AG09309 (cell line): Measurements from ENCODE around the gene VANGL2.

Experiments
- DNase-seq: peaks from one replicate; pipeline ENCODE4 v3.0.0-alpha.2; 2010; ENCODE audit warnings: low read depth
- H3K4me3 ChIP-seq: 2 replicates; pipeline ENCODE4 v1.5.1; 2011; ENCODE audit warnings: mild to moderate bottlenecking, low read depth, low read length, moderate library complexity; ENCODE audit not compliant: control insufficient read depth
- CTCF ChIP-seq: IDR thresholded peaks from 2 replicates; pipeline ENCODE4 v1.5.1; 2011; ENCODE audit warnings: mild to moderate bottlenecking, low read depth, low read length, inconsistent platforms; ENCODE audit not compliant: insufficient read depth, control insufficient read depth; ENCODE audit errors: missing control alignments

Gene VANGL2

GRCh38 chr1:160465123-160465522, 64.8 kb downstream of the VANGL2 start:
- TF ChIP-seq CTCF = no peak
- no peak overlapping the region for H3K4me3 ChIP-seq
- no peak for DNase-seq

GRCh38 chr1:160466961-160467360, 66.6 kb downstream of the VANGL2 start:
- DNase-seq = no peak
- TF ChIP-seq CTCF = no peak
- H3K4me3 ChIP-seq = no peak overlapping the region

- no peak for TF ChIP-seq CTCF
- DNase-seq = no peak
- no peak overlapping the region for H3K4me3 ChIP-seq
Observed at GRCh38 chr1:160467576-160467975, 67.2 kb downstream of the VANGL2 start.

- no peak for TF ChIP-seq CTCF
- no peak overlapping the region for H3K4me3 ChIP-seq
- DNase-seq = no peak
Observed at GRCh38 chr1:160471253-160471652, 70.9 kb downstream of the VANGL2 start.

GRCh38 chr1:160472112-160472511, 71.7 kb downstream of the VANGL2 start:
- TF ChIP-seq CTCF = no peak
- no peak for DNase-seq
- H3K4me3 ChIP-seq = no peak overlapping the region

- DNase-seq = no peak
- H3K4me3 ChIP-seq = no peak overlapping the region
- no peak for TF ChIP-seq CTCF
Observed at GRCh38 chr1:160474392-160475242, 74.3 kb downstream of the VANGL2 start.
